ENCODE data around the gene MAP2K6.

- TF ChIP-seq CTCF (IDR thresholded peaks at IDR 0.05) (no peak), POLR2A (IDR thresholded peaks at IDR 0.05) (no peak)
Observed at GRCh38 chr17:69495787-69496186, 81.3 kb downstream of the MAP2K6 start.
